Measurements from ENCODE around the gene CDK9. TPM values are rescaled to one million over a fixed set of nuclear protein-coding genes. Genes with fewer than 3 reads are reported as not detected.

Gene CDK9
- total RNA-seq, 1 experiment from 2014 or later, result 62.1 TPM

DNA sequence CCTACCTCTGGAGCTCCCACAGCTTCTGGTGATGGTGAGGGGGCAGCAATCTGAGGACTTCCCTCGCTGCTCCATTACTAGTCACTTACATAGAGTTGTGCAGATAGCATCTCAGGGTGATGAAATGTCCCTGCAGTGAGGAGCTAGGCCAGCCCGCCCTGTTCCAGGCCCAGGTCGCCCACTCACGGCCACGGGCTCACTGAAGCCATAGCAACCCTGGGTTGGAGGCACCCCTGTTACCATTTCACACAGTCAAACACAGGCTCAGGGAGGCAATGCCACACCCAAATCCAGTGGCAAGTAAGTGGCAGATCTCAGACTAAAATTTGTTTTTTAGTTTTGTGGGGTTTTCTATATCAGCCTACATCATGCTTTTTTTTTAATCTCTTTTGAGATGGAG is 27.0 kb upstream of the CDK9 start:
- intact Hi-C loops (cut with micrococcal nuclease), result no loop called here
- TF ChIP-seq, protein P1, sequence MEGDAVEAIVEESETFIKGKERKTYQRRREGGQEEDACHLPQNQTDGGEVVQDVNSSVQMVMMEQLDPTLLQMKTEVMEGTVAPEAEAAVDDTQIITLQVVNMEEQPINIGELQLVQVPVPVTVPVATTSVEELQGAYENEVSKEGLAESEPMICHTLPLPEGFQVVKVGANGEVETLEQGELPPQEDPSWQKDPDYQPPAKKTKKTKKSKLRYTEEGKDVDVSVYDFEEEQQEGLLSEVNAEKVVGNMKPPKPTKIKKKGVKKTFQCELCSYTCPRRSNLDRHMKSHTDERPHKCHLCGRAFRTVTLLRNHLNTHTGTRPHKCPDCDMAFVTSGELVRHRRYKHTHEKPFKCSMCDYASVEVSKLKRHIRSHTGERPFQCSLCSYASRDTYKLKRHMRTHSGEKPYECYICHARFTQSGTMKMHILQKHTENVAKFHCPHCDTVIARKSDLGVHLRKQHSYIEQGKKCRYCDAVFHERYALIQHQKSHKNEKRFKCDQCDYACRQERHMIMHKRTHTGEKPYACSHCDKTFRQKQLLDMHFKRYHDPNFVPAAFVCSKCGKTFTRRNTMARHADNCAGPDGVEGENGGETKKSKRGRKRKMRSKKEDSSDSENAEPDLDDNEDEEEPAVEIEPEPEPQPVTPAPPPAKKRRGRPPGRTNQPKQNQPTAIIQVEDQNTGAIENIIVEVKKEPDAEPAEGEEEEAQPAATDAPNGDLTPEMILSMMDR (IDR thresholded peaks at IDR 0.05; ENCODE audit: unreplicated experiment), result no peak
- H3K4me3 Mint-ChIP-seq (ENCODE audit: unreplicated experiment), result no peak overlapping the region
- peaks cover 6% of the 10 kb centered on the region for H3K36me3 Mint-ChIP-seq (ENCODE audit: insufficient read depth, unreplicated experiment)
- H3K27me3 Mint-ChIP-seq (ENCODE audit: insufficient read depth, unreplicated experiment), result peaks cover 23% of the 10 kb centered on the region
- BruUV-seq (replicated peaks), result no TSS peak
- H3K27ac Mint-ChIP-seq (ENCODE audit: low read depth, unreplicated experiment), result no peak overlapping the region
- H3K9me3 Mint-ChIP-seq (ENCODE audit: unreplicated experiment), result no peaks in the 10 kb centered on the region
- DNase-seq (ENCODE audit: unreplicated experiment), result no peak
- ChIA-PET CTCF (interaction anchor here (0.5 to 0.6 kb wide), 2 partner anchors 11 to 128 kb away, joined by 4 read pairs; no protein-coding TSS in a partner anchor), POLR2A (interaction anchor here (0.7 kb wide), 1 partner anchor 211 kb away, joined by 3 read pairs; no protein-coding TSS in a partner anchor)
- no peaks in the 10 kb centered on the region for H3K4me1 Mint-ChIP-seq (ENCODE audit: insufficient read depth, unreplicated experiment)

DNA sequence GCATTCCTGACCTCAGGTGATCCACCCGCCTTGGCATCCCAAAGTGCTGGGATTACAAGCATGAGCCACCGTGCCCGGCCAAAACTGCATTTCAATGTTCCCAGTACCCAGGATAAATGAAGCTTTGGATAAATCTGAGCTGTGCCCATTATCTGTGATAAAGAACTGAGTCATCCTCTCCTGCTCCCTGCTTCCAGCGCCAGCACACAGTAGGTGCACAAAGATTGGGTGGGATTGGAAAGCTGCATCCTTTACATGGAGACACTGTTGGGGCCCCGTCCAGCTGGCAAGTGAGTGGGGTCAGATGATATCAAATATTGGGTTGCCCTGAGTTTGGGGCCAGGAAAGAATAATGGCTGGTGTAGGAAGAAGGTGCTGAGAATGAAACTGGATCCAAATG is 24.8 kb upstream of the CDK9 start:
- H3K9me3 Mint-ChIP-seq (ENCODE audit: unreplicated experiment), result peaks cover 7% of the 10 kb centered on the region
- no peak overlapping the region for H3K4me3 Mint-ChIP-seq (ENCODE audit: unreplicated experiment)
- POLR2A ChIA-PET, result interaction anchor here (0.7 to 0.9 kb wide), 2 partner anchors 10 to 12 kb away, joined by 3 read pairs; no protein-coding TSS in a partner anchor
- H3K27ac Mint-ChIP-seq (ENCODE audit: low read depth, unreplicated experiment), result no peak overlapping the region
- CTCF ChIA-PET, result no interaction called here
- H3K36me3 Mint-ChIP-seq (ENCODE audit: insufficient read depth, unreplicated experiment), result peaks cover 6% of the 10 kb centered on the region
- BruUV-seq (replicated peaks), result no TSS peak
- intact Hi-C loops (cut with micrococcal nuclease), result no loop called here
- TF ChIP-seq, protein P1 (IDR thresholded peaks at IDR 0.05; ENCODE audit: unreplicated experiment), result no peak
- no peaks in the 10 kb centered on the region for H3K4me1 Mint-ChIP-seq (ENCODE audit: insufficient read depth, unreplicated experiment)
- DNase-seq (ENCODE audit: unreplicated experiment), result no peak
- H3K27me3 Mint-ChIP-seq (ENCODE audit: insufficient read depth, unreplicated experiment), result peaks cover 15% of the 10 kb centered on the region

DNA sequence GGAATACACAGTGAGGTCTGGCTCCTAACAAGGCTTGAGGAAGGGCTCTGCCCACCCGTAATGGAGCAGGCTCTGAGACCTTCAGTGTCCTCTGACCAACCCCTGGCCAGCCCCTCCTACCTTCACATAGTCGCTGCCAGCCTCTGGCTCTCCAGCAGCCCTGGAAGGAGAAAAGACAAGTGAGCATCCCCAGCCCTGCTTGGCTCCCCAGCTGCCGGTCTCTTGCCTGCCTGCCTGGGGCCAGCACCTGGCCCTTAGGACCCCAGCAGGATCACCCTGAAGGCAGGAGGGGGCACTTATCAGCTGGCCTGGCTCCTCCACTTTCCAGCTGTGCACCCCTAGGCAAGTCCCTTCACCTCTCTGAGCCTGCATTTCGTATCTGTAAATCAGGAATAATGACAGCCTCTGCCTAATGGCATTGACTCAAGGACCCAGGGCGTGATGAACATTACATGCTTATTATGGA is 24.3 kb upstream of the CDK9 start:
- H3K4me3 Mint-ChIP-seq (ENCODE audit: unreplicated experiment), result no peak overlapping the region
- no peak for DNase-seq (ENCODE audit: unreplicated experiment)
- ChIA-PET CTCF (no interaction called here), POLR2A (interaction anchor here (0.7 to 0.9 kb wide), 2 partner anchors 9 to 12 kb away, joined by 3 read pairs; no protein-coding TSS in a partner anchor)
- TF ChIP-seq, protein P1 (IDR thresholded peaks at IDR 0.05; ENCODE audit: unreplicated experiment), result no peak
- H3K4me1 Mint-ChIP-seq (ENCODE audit: insufficient read depth, unreplicated experiment), result no peaks in the 10 kb centered on the region
- H3K9me3 Mint-ChIP-seq (ENCODE audit: unreplicated experiment), result peaks cover 7% of the 10 kb centered on the region
- peaks cover 15% of the 10 kb centered on the region for H3K27me3 Mint-ChIP-seq (ENCODE audit: insufficient read depth, unreplicated experiment)
- intact Hi-C loops (cut with micrococcal nuclease), result no loop called here
- no TSS peak for BruUV-seq (replicated peaks)
- no peak overlapping the region for H3K27ac Mint-ChIP-seq (ENCODE audit: low read depth, unreplicated experiment)
- peaks cover 6% of the 10 kb centered on the region for H3K36me3 Mint-ChIP-seq (ENCODE audit: insufficient read depth, unreplicated experiment)

DNA sequence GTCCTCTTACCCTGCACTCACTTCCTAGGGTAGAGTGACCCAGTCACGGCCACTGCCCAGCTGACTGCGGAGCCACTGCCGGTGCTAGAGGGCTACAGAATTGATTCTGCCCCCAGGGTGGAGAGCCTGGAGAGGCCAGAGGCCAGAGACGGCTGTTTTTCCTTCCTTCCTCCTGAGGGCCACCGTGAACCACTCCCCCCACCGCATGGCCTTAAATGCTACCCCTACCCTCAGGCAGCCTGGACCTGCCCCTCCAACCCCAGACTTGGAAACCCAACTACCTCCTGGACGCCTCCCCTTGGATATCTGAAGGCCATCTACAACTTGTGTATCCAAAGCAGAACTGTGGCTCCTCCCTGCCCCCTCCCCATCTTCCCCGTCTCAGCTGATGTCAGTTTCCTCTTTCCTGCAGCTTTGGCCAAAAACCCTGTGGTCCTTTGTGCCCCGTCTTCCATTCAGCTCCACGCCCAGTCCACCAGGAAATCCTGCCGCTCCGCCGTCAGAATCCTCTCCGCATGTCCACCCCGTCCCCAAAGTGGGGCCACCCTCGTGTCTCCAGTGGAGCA is 23.6 kb upstream of the CDK9 start:
- ChIA-PET CTCF (no interaction called here), POLR2A (interaction anchor here (0.6 kb wide), 1 partner anchor 37 kb away, joined by 3 read pairs; no protein-coding TSS in a partner anchor)
- no peak overlapping the region for H3K4me3 Mint-ChIP-seq (ENCODE audit: unreplicated experiment)
- no peak overlapping the region for H3K27ac Mint-ChIP-seq (ENCODE audit: low read depth, unreplicated experiment)
- no peak for DNase-seq (ENCODE audit: unreplicated experiment)
- no peaks in the 10 kb centered on the region for H3K4me1 Mint-ChIP-seq (ENCODE audit: insufficient read depth, unreplicated experiment)
- peaks cover 15% of the 10 kb centered on the region for H3K27me3 Mint-ChIP-seq (ENCODE audit: insufficient read depth, unreplicated experiment)
- peaks cover 7% of the 10 kb centered on the region for H3K9me3 Mint-ChIP-seq (ENCODE audit: unreplicated experiment)
- intact Hi-C loops (cut with micrococcal nuclease), result no loop called here
- H3K36me3 Mint-ChIP-seq (ENCODE audit: insufficient read depth, unreplicated experiment), result peaks cover 6% of the 10 kb centered on the region
- no TSS peak for BruUV-seq (replicated peaks)
- TF ChIP-seq, protein P1 (IDR thresholded peaks at IDR 0.05; ENCODE audit: unreplicated experiment), result no peak

Data from MCF 10A (cell line).